ENCODE data around the gene LINS1. TPM values are rescaled to one million over a fixed set of nuclear protein-coding genes. Genes with fewer than 3 reads are reported as not detected.

LINS1 gene
- polyA plus RNA-seq (12.9 to 19.4 TPM (median 14.9 TPM) in 3 replicates), polyA minus RNA-seq (14.9 to 27.8 TPM (median 20.0 TPM) in 3 replicates)
- polyA plus RNA-seq (2011; ENCODE audit: low read depth), result 5.0 TPM
- polyA plus RNA-seq (2011; cell fraction: cytosol; rRNA removed), result 4.0 and 9.8 TPM in 2 replicates
- polyA plus RNA-seq (2011; cell fraction: nucleus; rRNA removed), result 28.9 and 35.5 TPM in 2 replicates
- 7.1 and 9.8 TPM in 2 replicates for polyA plus RNA-seq (2012; ENCODE audit: low replicate concordance)
- 8.4 TPM for polyA minus RNA-seq (2011; cell fraction: cytosol; rRNA and poly(A)+ RNA removed)
- polyA minus RNA-seq (2011; cell fraction: nucleus; rRNA and poly(A)+ RNA removed), result 10.0 and 28.2 TPM in 2 replicates

GRCh38 chr15:100602064-100602822 is at the start of gene LINS1, which contains the start of gene ASB7:
Gene LINS1 (minus strand): TSS chr15:100602184. CDS start chr15:100580842, 21,342 bp downstream.
Gene ASB7 (plus strand): TSS chr15:100602589. CDS start chr15:100612217, 9,628 bp downstream.
- DNase-seq (ENCODE audit: low read depth, low spot score) (peak; percentile 100), FAIRE-seq (peak; percentile 90)
- peak within 1 kb of the TSS; percentile 85 to 100 (median 99) for H3K4me3 ChIP-seq (ENCODE audit: control insufficient read depth in 2 of 3, extremely low read depth in 1 of 3, insufficient read depth in 2 of 3, low read depth in 1 of 3, low read length in 3 of 3)
- H3K4me1 ChIP-seq (ENCODE audit: control insufficient read depth, extremely low read depth, insufficient read depth, low read length), result peaks cover 28% of the 10 kb centered on the region
- H3K4me2 ChIP-seq (ENCODE audit: control insufficient read depth, extremely low read depth, insufficient read depth, low read depth, low read length), result peak within 1 kb of the TSS; percentile 100
- no peaks in the 10 kb centered on the region for H3K27me3 ChIP-seq (ENCODE audit: control insufficient read depth, extremely low read depth, insufficient read depth, low read length)
- H2AFZ ChIP-seq (ENCODE audit: control insufficient read depth, low read length), result peak within 1 kb of the TSS; percentile 88
- dilution Hi-C loops (cut with MboI; ENCODE audit: extremely low pct_ligation_motif_present, low sequenced_read_pairs), result no loop called here
- no peaks in the 10 kb centered on the region for H3K9me1 ChIP-seq (ENCODE audit: control insufficient read depth, extremely low read depth, insufficient read depth, low read length)
- H3K79me2 ChIP-seq (ENCODE audit: control insufficient read depth, insufficient read depth, low read length), result peaks cover 86% of the 10 kb centered on the region
- peaks cover 2 to 4% of the 10 kb centered on the region in 2 experiments for H3K36me3 ChIP-seq (ENCODE audit: control insufficient read depth in 2 of 2, extremely low read depth in 1 of 2, insufficient read depth in 2 of 2, low read length in 2 of 2)
- TF ChIP-seq EZH2 (IDR thresholded peaks at IDR 0.05; ENCODE audit: low read length) (no peak), CTCF (optimal IDR thresholded peaks at IDR 0.05 in 1 of 3, IDR thresholded peaks at IDR 0.05 in 1 of 3, conservative IDR thresholded peaks at IDR 0.05 in 1 of 3; ENCODE audit: extremely low read depth in 1 of 3, insufficient read depth in 2 of 3, low read length in 3 of 3) (no peak)
- no peaks in the 10 kb centered on the region for H3K9me3 ChIP-seq (ENCODE audit: control insufficient read depth, low read depth, low read length)
- no peaks in the 10 kb centered on the region for H4K20me1 ChIP-seq (ENCODE audit: control insufficient read depth, extremely low read depth, insufficient read depth, low read length)
- H3K27ac ChIP-seq (ENCODE audit: control insufficient read depth, insufficient read depth, low read length), result peak within 1 kb of the TSS; percentile 92
- H3K9ac ChIP-seq (ENCODE audit: control insufficient read depth, extremely low read depth, insufficient read depth, low read length), result peak within 1 kb of the TSS; percentile 98

- Histone ChIP-seq H2AFZ (ENCODE audit: control insufficient read depth, low read length) (no peak overlapping the region), H3K4me2 (ENCODE audit: control insufficient read depth, extremely low read depth, insufficient read depth, low read depth, low read length) (no peak overlapping the region), H3K4me1 (ENCODE audit: control insufficient read depth, extremely low read depth, insufficient read depth, low read length) (no peaks in the 10 kb centered on the region), H3K9me3 (ENCODE audit: control insufficient read depth, low read depth, low read length) (no peaks in the 10 kb centered on the region), H3K79me2 (ENCODE audit: control insufficient read depth, insufficient read depth, low read length) (no peaks in the 10 kb centered on the region), H3K27ac (ENCODE audit: control insufficient read depth, insufficient read depth, low read length) (no peak overlapping the region), H3K9me1 (ENCODE audit: control insufficient read depth, extremely low read depth, insufficient read depth, low read length) (no peaks in the 10 kb centered on the region), H3K36me3 (ENCODE audit: control insufficient read depth in 2 of 2, extremely low read depth in 1 of 2, insufficient read depth in 2 of 2, low read length in 2 of 2) (peaks cover 0 to 3% of the 10 kb centered on the region in 2 experiments), H3K9ac (ENCODE audit: control insufficient read depth, extremely low read depth, insufficient read depth, low read length) (no peak overlapping the region), H3K4me3 (ENCODE audit: control insufficient read depth in 2 of 3, extremely low read depth in 1 of 3, insufficient read depth in 2 of 3, low read depth in 1 of 3, low read length in 3 of 3) (no peak overlapping the region), H3K27me3 (ENCODE audit: control insufficient read depth, extremely low read depth, insufficient read depth, low read length) (no peaks in the 10 kb centered on the region), H4K20me1 (ENCODE audit: control insufficient read depth, extremely low read depth, insufficient read depth, low read length) (no peaks in the 10 kb centered on the region)
- TF ChIP-seq CTCF (optimal IDR thresholded peaks at IDR 0.05 in 1 of 3, IDR thresholded peaks at IDR 0.05 in 1 of 3, conservative IDR thresholded peaks at IDR 0.05 in 1 of 3; ENCODE audit: extremely low read depth in 1 of 3, insufficient read depth in 2 of 3, low read length in 3 of 3) (no peak), EZH2 (IDR thresholded peaks at IDR 0.05; ENCODE audit: low read length) (no peak)
- FAIRE-seq (no peak), DNase-seq (ENCODE audit: low read depth, low spot score) (no peak)
- dilution Hi-C loops (cut with MboI; ENCODE audit: extremely low pct_ligation_motif_present, low sequenced_read_pairs), result no loop called here
These were observed 49.3 kb upstream of the LINS1 start for GRCh38 chr15:100651253-100651652.

Measured in keratinocyte (primary cell).